NCI-H2029 treated with DMSO at 0.1 percent for 48 hours (cell line): ENCODE data around the gene CDK18.
A peak's percentile ranks its signal among the peaks of the same experiment; 100 is the strongest.
"Not testable (repeated sequence)": the region's sequence is repeated elsewhere in the genome, so short reads cannot be mapped to it uniquely, and the experiment has no call there.

Experiments
- DNase-seq: peaks from one replicate; lab custom pipeline; 2025; lab: John Stamatoyannopoulos, UW

The CDK18 gene

GRCh38 chr1:205504311-205505075 is at the start of gene CDK18:
Gene CDK18, plus strand, starts transcription at chr1:205504669. Its CDS starts 18,499 bp downstream, at chr1:205523168.
- DNase-seq = peak; percentile 72

- DNase-seq = no peak
Observed at GRCh38 chr1:205454903-205455335, 49.5 kb upstream of the CDK18 start.

GRCh38 chr1:205455581-205456382 is 48.7 kb upstream of the CDK18 start, which contains the start of gene BLACAT1:
Gene BLACAT1, minus strand, starts transcription at chr1:205456045.
- no peak for DNase-seq

GRCh38 chr1:205456383-205456867 is 48.0 kb upstream of the CDK18 start:
- no peak for DNase-seq

- peak; percentile 32 for DNase-seq
Observed at GRCh38 chr1:205456868-205457745, 47.4 kb upstream of the CDK18 start.

DNA sequence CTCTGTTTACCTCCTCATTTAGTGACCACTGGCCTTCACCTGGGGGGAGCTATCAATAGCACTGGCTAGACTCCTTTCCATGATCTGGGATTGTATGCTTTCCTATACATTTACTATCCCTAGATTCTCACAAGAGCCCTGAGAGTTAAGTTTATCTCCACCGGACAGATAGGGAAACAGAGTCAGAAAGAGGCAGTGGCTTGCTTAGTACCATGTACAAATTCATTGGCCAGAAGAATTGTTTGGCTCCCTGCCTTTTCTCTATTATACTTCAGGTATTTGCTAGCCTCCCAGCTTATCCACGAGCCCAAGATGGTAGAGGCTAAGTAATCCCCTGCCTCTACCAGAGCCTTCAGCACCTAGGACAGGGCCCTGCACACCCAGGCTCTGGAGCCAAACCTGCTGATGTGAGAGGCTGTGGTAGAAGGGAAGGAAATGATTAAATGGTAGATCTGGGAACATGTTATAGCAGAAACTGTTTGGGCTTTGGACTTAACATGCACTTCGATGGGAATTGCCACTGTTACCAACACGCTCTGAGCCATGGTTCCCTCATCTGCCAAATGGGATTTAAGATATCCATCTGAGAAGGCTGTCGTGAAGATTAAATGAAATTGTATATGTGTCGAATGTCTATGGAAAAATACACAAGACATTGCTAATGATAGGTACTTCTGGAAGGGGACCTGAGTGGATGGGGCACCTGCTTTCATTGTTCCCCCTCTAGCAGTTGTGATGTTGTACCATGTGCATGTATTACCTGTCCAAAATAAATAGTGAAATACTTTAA is 45.5 kb upstream of the CDK18 start:
- no peak for DNase-seq

DNA sequence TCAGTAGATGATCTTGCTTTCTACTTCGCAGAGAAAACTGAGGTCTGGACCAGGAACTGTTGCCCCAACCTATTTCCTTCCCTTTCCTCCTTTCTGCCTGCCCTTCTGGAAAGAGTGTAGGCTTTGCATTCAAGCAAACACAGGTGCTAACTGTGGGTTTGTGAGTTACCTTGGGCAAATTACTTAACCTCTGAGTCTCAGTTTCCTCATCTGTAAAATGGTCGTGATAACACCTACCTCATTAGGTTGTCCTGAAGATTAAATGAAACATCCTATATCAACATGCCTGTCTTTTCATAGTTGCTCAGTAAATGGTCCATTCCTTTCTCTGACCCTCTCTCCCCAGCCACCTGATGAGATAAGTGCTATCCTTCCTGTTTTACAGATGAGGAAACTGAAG is 39.1 kb upstream of the CDK18 start:
- no peak for DNase-seq

DNA sequence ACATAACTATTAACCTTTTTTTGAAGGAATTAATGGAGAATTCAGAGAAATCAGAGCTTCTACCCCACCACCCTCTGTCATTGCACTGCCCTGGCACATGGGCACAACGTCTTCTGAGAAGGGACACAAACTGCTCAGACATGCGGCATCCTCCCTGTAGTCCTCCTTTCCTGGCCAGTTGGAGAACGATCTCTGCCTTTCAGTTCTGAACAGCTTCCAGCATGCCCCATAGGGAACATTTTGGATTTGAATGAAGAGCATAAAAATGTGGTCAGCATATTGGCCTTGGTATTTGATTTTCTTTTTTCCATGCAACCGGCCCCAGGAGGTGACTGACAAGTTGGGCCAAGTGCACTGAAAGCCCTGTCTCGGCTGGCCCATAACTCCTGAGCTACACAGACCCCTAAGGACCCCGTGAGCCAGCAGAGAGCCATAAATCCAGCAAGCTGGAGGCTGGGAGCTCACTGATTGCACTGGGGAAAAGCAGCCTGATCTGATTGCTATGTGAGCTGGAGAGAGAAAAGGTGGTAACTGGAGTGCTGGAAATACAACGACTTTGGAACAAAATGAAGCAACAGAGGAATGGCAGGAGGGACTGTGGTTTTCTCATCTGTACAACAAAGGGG is 37.8 kb upstream of the CDK18 start:
- DNase-seq = no peak

DNA sequence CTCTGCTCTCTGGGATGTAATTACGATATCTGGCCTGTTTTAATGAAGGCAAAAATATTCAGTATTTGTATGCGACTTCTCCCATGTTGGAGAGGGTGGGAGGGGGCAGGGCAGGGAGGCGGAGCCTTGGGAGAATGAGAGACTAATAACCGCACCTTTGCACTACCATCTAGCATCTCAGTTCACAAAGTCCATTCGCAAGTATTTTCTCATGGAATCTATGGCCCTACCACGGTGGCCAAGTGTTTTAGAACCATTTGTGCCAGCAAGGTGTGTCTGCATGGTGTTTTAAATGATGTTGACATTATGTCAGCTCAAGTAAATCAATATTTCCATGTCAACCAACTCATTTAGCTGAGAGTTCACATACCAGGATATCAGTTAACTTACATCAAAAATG is 34.3 kb upstream of the CDK18 start:
- DNase-seq = no peak

- no peak for DNase-seq
Observed at GRCh38 chr1:205472737-205473441, 31.6 kb upstream of the CDK18 start.

DNA sequence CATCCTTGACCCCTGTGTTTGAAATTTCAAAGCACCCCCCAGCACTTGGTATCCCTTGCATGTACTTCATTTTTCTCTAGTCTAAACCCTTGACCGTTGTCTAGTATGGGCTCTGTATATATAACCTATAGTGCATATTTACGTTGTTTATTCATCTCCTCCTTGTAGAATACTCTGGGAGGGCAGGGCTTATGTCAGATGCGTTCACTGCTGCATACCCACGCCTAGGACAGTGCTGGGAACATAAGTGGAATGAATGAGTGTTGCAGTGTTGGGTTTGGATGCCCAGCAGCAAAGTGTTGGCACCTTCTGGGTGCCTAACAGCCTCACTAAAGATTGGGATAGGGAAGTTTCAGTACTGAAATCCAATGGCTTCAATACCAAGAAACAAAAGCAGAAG is 31.0 kb upstream of the CDK18 start:
- DNase-seq = no peak

DNA sequence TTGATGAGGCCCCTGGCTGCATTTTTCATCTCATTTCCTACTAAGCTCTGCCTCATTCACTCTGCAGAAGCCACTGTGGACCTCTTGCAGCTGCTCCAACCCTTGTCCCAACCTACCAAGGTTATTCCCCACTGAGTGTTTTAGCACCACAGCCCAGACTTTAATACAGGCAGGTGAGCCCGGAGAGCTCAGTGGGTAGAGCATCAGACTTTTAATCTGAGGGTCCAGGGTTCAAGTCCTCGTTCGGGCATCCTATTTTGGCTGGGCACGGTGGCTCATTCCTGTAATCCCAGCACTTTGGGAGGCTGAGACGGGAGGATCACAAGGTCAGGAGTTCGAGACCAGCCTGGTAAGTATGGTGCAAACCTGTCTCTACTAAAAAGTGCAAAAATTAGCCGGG is 30.5 kb upstream of the CDK18 start:
- DNase-seq = no peak

- no peak for DNase-seq
Observed at GRCh38 chr1:205474571-205474970, 29.9 kb upstream of the CDK18 start.

DNA sequence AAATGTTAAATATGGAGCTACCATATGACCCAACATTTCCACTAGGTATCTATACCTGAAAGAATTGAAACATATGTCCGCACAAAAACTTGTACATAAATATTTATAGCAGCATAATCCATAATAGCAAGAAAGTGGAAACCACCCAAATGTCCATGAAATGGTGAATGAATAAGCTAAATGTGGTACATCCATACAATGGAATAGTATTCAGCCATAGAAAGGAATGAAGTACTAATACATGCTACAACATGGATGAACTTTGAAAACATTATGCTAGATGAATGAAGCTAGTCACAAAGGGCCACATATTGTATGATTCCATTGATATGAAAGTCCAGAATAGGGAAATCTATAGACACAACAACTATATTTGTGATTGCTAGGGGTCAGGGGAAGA is 28.6 kb upstream of the CDK18 start:
- no peak for DNase-seq

DNA sequence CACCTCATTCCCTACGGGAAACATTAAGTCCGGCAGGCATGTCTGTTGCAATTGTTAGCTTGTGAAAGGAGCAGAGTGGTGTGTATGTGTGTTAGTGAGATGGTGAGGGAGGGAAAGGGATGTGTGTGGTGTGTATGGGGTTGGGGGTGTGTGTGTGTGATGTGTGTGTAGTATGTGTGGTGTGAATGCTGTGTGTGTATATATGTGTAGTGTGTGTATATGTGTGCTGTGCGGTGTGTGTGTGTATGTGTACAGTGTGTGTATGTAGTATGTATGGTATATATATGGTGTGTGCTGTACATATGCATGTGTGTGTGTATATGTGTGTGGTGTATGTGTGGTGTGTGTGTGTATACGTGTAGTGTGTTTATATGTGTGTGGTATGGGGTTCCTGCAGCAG is 27.8 kb upstream of the CDK18 start:
- DNase-seq = no peak

- DNase-seq = no peak
Observed at GRCh38 chr1:205477121-205477758, 27.2 kb upstream of the CDK18 start.

DNA sequence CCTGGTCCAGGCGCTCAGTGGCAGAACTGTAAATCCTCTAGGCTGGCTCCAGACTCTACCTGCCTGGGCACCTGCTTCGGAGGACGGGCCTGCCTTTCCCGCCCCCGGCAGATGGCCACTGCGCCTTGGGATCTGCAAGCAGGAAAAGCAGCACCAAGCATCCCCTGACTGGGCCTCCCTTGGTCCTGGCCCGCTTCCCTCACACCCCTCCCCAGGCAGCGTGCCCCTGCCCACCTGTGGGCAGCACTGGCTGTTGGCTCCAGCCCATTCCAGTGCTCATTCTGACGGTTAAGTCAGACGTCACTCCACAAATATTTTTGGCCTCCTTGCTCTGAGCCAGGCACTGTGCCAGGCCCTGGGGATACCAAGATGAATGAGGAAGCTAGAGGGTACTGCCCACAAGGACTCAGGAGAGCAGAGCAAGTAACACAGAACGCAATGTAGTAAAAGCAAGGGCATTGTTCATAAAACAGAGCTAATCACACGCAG is 26.7 kb upstream of the CDK18 start:
- DNase-seq = peak; percentile 82

DNA sequence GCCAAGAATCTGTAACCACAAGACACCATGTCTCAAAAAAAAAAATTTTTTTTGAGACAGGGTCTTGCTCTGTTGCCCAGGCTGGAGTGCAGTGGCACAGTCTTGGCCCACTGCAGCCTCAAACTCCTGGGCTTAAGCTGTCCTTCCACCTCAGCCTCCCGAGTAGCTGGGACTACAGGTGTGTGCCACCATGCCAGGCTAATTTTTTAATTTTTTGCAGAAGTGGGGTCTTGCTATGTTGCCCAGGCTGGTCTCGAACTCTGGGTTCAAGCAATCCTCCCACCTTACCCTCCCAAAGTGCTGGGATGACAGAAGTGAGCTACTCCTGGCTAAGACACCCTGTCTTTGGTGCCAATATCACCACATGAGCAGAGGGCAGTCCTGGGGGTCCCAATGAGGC is 25.5 kb upstream of the CDK18 start:
- DNase-seq = not testable (repeated sequence)

GRCh38 chr1:205480349-205480985 is 24.0 kb upstream of the CDK18 start:
- no peak for DNase-seq
